Tibial nerve (tissue), 4 donors: ENCODE data around the gene BIRC6. TPM values are rescaled to one million over a fixed set of nuclear protein-coding genes. Genes with fewer than 3 reads are reported as not detected.
A peak's percentile ranks its signal among the peaks of the same experiment; 100 is the strongest.

Experiments used
- DNase-seq, 2 donors: peaks; one replicate each; pipeline ENCODE4 v3.0.0-alpha.2; 2019; ENCODE audit warnings: low spot score in 2 of 2
- H3K27ac ChIP-seq, 4 donors: fragments of 200-600 bp; sonication (generic) in 3 of 4; one replicate each; pipeline ENCODE4 v1.5.1; 2017 to 2019; ENCODE audit warnings: mild to moderate bottlenecking in 1 of 4
- H3K27me3 ChIP-seq, 2 donors: fragments of 200-600 bp; sonication (generic) in 1 of 2; one replicate each; pipeline versions ENCODE4 v1.5.1 to v1.6.0; 2017 to 2019
- H3K36me3 ChIP-seq, 3 donors: fragments of 200-600 bp; sonication (generic); one replicate each; pipeline ENCODE4 v1.5.1; 2018 to 2019
- H3K4me1 ChIP-seq, 4 donors: fragments of 200-600 bp; sonication (generic) in 3 of 4; one replicate each; pipeline ENCODE4 v1.5.1; 2017 to 2019
- H3K4me3 ChIP-seq, 4 donors: fragments of 200-600 bp; sonication (generic) in 3 of 4; one replicate each; pipeline ENCODE4 v1.5.1; 2017 to 2019; ENCODE audit warnings: mild to moderate bottlenecking in 1 of 4, moderate library complexity in 1 of 4
- H3K9me3 ChIP-seq, 4 donors: fragments of 200-600 bp; sonication (generic) in 3 of 4; one replicate each; pipeline ENCODE4 v1.5.1; 2017 to 2019
- CTCF ChIP-seq, 5 experiments: fragments of 200-600 bp in 3 of 5; fragments of 450-650 bp in 2 of 5; sonication (generic) in 3 of 5; IDR thresholded peaks; one replicate each; pipeline ENCODE4 v1.5.1; 2016 to 2019; ENCODE audit warnings: antibody characterized with exemption in 5 of 5, mild to moderate bottlenecking in 3 of 5, moderate library complexity in 2 of 5
- EP300 ChIP-seq, 2 donors: sonication (generic); formaldehyde crosslinking; IDR thresholded peaks; one replicate each; pipeline ENCODE4 v1.6.1; 2017; ENCODE audit warnings: antibody characterized with exemption in 2 of 2, mild to moderate bottlenecking in 1 of 2
- POLR2A ChIP-seq, 2 donors: fragments of 450-650 bp; IDR thresholded peaks; one replicate each; pipeline ENCODE4 v1.6.1; 2017; ENCODE audit warnings: antibody characterized with exemption in 2 of 2, mild to moderate bottlenecking in 2 of 2, moderate library complexity in 2 of 2
- WGBS, 2 donors: methylation state at CpG; one replicate each; pipeline ENCODE4 v1.1.5; 2018; 5-methylcytosine and 5-hydroxymethylcytosine counted together
- total RNA-seq, 4 donors: library from RNA; depleted of rRNA; stranded (reverse); fragments of >200 nt; gene quantifications; one replicate each; pipeline ENCODE4 v1.1.0, GENCODE V29; 2016

Gene BIRC6
- total RNA-seq, 4 donors from 2014 or later, result 87.5 to 154 (median 124) TPM

- peaks cover 0 to 78% (median 8%) of the 10 kb centered on the region in 4 donors for H3K4me1 ChIP-seq
- H3K36me3 ChIP-seq, result peaks cover 0 to 5% (median 0%) of the 10 kb centered on the region in 3 donors
- no peaks in the 10 kb centered on the region for H3K27me3 ChIP-seq
- TF ChIP-seq CTCF (IDR thresholded peaks at IDR 0.05) (no peak), POLR2A (IDR thresholded peaks at IDR 0.05) (no peak), EP300 (IDR thresholded peaks at IDR 0.05) (no peak)
- H3K27ac ChIP-seq, result no peak overlapping the region
- no peak for DNase-seq
- no peaks in the 10 kb centered on the region for H3K9me3 ChIP-seq
- H3K4me3 ChIP-seq, result no peak overlapping the region
These were observed 66.7 kb downstream of the BIRC6 start for GRCh38 chr2:32423536-32423935.

- 85% methylated on average over 5 of the region's 5 CpGs for WGBS, 2 donors
- TF ChIP-seq EP300 (IDR thresholded peaks at IDR 0.05), result no peak
- TF ChIP-seq POLR2A (IDR thresholded peaks at IDR 0.05), result no peak
- TF ChIP-seq CTCF (IDR thresholded peaks at IDR 0.05), result no peak
- H3K36me3 ChIP-seq, result peaks cover 0 to 4% (median 0%) of the 10 kb centered on the region in 3 donors
- H3K27me3 ChIP-seq, result no peaks in the 10 kb centered on the region
- no peak for DNase-seq
- H3K4me1 ChIP-seq, result peaks cover 0 to 81% (median 8%) of the 10 kb centered on the region in 4 donors
- no peak overlapping the region for H3K27ac ChIP-seq
- no peak overlapping the region for H3K4me3 ChIP-seq
- H3K9me3 ChIP-seq, result no peaks in the 10 kb centered on the region
These were observed 67.9 kb downstream of the BIRC6 start for GRCh38 chr2:32424739-32425138.

GRCh38 chr2:32425719-32426141 is 68.9 kb downstream of the BIRC6 start:
- TF ChIP-seq POLR2A (IDR thresholded peaks at IDR 0.05) (no peak), CTCF (IDR thresholded peaks at IDR 0.05) (no peak), EP300 (IDR thresholded peaks at IDR 0.05) (no peak)
- peaks cover 0 to 75% (median 8%) of the 10 kb centered on the region in 4 donors for H3K4me1 ChIP-seq
- H3K36me3 ChIP-seq, result peaks cover 0 to 4% (median 0%) of the 10 kb centered on the region in 3 donors
- no peaks in the 10 kb centered on the region for H3K9me3 ChIP-seq
- no peak for DNase-seq
- no peaks in the 10 kb centered on the region for H3K27me3 ChIP-seq
- no peak overlapping the region for H3K4me3 ChIP-seq
- peak overlapping the region in 1 of 4 donors; percentile 13 for H3K27ac ChIP-seq
- 68 to 80% methylated on average over 2 of the region's 2 CpGs for WGBS, 2 donors

GRCh38 chr2:32427672-32428610 is 71.1 kb downstream of the BIRC6 start:
- 62 to 63% methylated on average over 6 of the region's 6 CpGs for WGBS, 2 donors
- Histone ChIP-seq H3K4me3 (no peak overlapping the region), H3K27me3 (no peaks in the 10 kb centered on the region), H3K4me1 (peaks cover 0 to 55% (median 6%) of the 10 kb centered on the region in 4 donors), H3K27ac (peak overlapping the region in 1 of 4 donors; percentile 16), H3K36me3 (peaks cover 0 to 24% (median 0%) of the 10 kb centered on the region in 3 donors), H3K9me3 (no peaks in the 10 kb centered on the region)
- DNase-seq, result no peak
- TF ChIP-seq CTCF (IDR thresholded peaks at IDR 0.05) (no peak), EP300 (IDR thresholded peaks at IDR 0.05) (no peak), POLR2A (IDR thresholded peaks at IDR 0.05) (no peak)

GRCh38 chr2:32430804-32431203 is 74.0 kb downstream of the BIRC6 start:
- WGBS, 2 donors, result 95 to 98% methylated on average over 5 of the region's 5 CpGs
- Histone ChIP-seq H3K27me3 (no peaks in the 10 kb centered on the region), H3K9me3 (no peaks in the 10 kb centered on the region), H3K27ac (no peak overlapping the region), H3K36me3 (peaks cover 0 to 29% (median 0%) of the 10 kb centered on the region in 3 donors), H3K4me1 (peaks cover 0 to 36% (median 3%) of the 10 kb centered on the region in 4 donors), H3K4me3 (no peak overlapping the region)
- DNase-seq, result no peak
- TF ChIP-seq CTCF (IDR thresholded peaks at IDR 0.05) (no peak), POLR2A (IDR thresholded peaks at IDR 0.05) (no peak), EP300 (IDR thresholded peaks at IDR 0.05) (no peak)
